HG03457 (cell line): ENCODE measurements around the gene SORCS2.

ENCODE experiments used
- ATAC-seq: cut with Tn5 transposase; IDR thresholded peaks from one replicate; pipeline ENCODE4 v1.9.1; 2021; ENCODE audit warnings: moderate number of reproducible peaks; ENCODE audit not compliant: unreplicated experiment

The SORCS2 gene

GRCh38 chr4:7745301-7745885 lies 553.1 kb downstream of the SORCS2 start:
- no peak for ATAC-seq

- no peak for ATAC-seq
Measured at GRCh38 chr4:7746351-7747061, 554.2 kb downstream of the SORCS2 start.

GRCh38 chr4:7747062-7747385 lies 554.7 kb downstream of the SORCS2 start:
- ATAC-seq, result no peak

- no peak for ATAC-seq
Measured at GRCh38 chr4:7747566-7747965, 555.2 kb downstream of the SORCS2 start.

GRCh38 chr4:7750523-7750922 lies 558.2 kb downstream of the SORCS2 start:
- no peak for ATAC-seq

GRCh38 chr4:7750972-7751371 lies 558.6 kb downstream of the SORCS2 start:
- no peak for ATAC-seq

- ATAC-seq, result no peak
Measured at GRCh38 chr4:7752649-7753048, 560.3 kb downstream of the SORCS2 start.

- ATAC-seq, result no peak
Measured at GRCh38 chr4:7753271-7753670, 560.9 kb downstream of the SORCS2 start.

GRCh38 chr4:7753931-7754465 lies 561.7 kb downstream of the SORCS2 start:
- ATAC-seq, result no peak

GRCh38 chr4:7754565-7755262 lies 562.4 kb downstream of the SORCS2 start:
- ATAC-seq, result no peak

- ATAC-seq, result no peak
Measured at GRCh38 chr4:7755561-7755960, 563.2 kb downstream of the SORCS2 start.

- ATAC-seq, result no peak
Measured at GRCh38 chr4:7756071-7756470, 563.7 kb downstream of the SORCS2 start.

GRCh38 chr4:7756561-7757355 lies 564.4 kb downstream of the SORCS2 start:
- no peak for ATAC-seq

- ATAC-seq, result no peak
Measured at GRCh38 chr4:7757501-7758471, 565.4 kb downstream of the SORCS2 start.

GRCh38 chr4:7758476-7758875 lies 566.1 kb downstream of the SORCS2 start:
- ATAC-seq, result no peak

GRCh38 chr4:7759216-7759615 lies 566.9 kb downstream of the SORCS2 start:
- no peak for ATAC-seq

- ATAC-seq, result no peak
Measured at GRCh38 chr4:7759635-7760034, 567.3 kb downstream of the SORCS2 start.

GRCh38 chr4:7760228-7760627 lies 567.9 kb downstream of the SORCS2 start:
- ATAC-seq, result no peak

GRCh38 chr4:7760706-7761105 lies 568.4 kb downstream of the SORCS2 start:
- ATAC-seq, result no peak

GRCh38 chr4:7761312-7761711 lies 569.0 kb downstream of the SORCS2 start:
- ATAC-seq, result no peak
